Lung microvascular endothelial cell (primary cell): ENCODE measurements around the gene AREG. TPM values are rescaled to one million over a fixed set of nuclear protein-coding genes. Genes with fewer than 3 reads are reported as not detected.
"Not testable (repeated sequence)": the region's sequence is repeated elsewhere in the genome, so short reads cannot be mapped to it uniquely, and the experiment has no call there.

Source experiments
- DNase-seq, 2 donors: peaks; one replicate each; pipeline versions ENCODE4 v3.0.0 to v3.0.0-alpha.2; 2010; ENCODE audit warnings: low read depth in 2 of 2
- total RNA-seq: library from RNA; depleted of rRNA; stranded (reverse); fragments of >200 nt; gene quantifications from 2 replicates; pipeline ENCODE4 v1.2.1, GENCODE V29; 2014

AREG gene
- total RNA-seq = under 0.01 and 0.22 TPM in 2 replicates

- DNase-seq = peak; percentile 50 to 71
These were observed at the start of gene AREG for GRCh38 chr4:74444891-74445642. Gene AREG (plus strand): TSS chr4:74445136. CDS start chr4:74445346, 210 bp downstream.

GRCh38 chr4:74395633-74396032, 49.3 kb upstream of the AREG start:
- DNase-seq = peak in 1 of 2 donors; percentile 14

GRCh38 chr4:74397748-74398426, 47.0 kb upstream of the AREG start:
- DNase-seq = peak in 1 of 2 donors; percentile 43

GRCh38 chr4:74398894-74399589, 45.9 kb upstream of the AREG start:
- DNase-seq = not testable (repeated sequence)

GRCh38 chr4:74400395-74400794, 44.5 kb upstream of the AREG start:
- no peak for DNase-seq

GRCh38 chr4:74402692-74403456, 42.1 kb upstream of the AREG start:
- DNase-seq = no peak

GRCh38 chr4:74407891-74408290, 37.0 kb upstream of the AREG start:
- no peak for DNase-seq

GRCh38 chr4:74408639-74409038, 36.3 kb upstream of the AREG start:
- peak in 1 of 2 donors; percentile 59 for DNase-seq

GRCh38 chr4:74410272-74410671, 34.7 kb upstream of the AREG start:
- DNase-seq = no peak

- no peak for DNase-seq
These were observed 32.7 kb upstream of the AREG start for GRCh38 chr4:74412225-74412624.

GRCh38 chr4:74413265-74413664, 31.7 kb upstream of the AREG start:
- no peak for DNase-seq

- no peak for DNase-seq
These were observed 30.7 kb upstream of the AREG start for GRCh38 chr4:74414149-74414809.

- no peak for DNase-seq
These were observed 29.2 kb upstream of the AREG start for GRCh38 chr4:74415602-74416300.

- peak; percentile 52 to 97 for DNase-seq
These were observed 26.8 kb upstream of the AREG start for GRCh38 chr4:74418063-74418670.

- no peak for DNase-seq
These were observed 24.1 kb upstream of the AREG start for GRCh38 chr4:74420863-74421262.

- peak; percentile 25 to 96 for DNase-seq
These were observed 21.8 kb upstream of the AREG start for GRCh38 chr4:74423104-74423503.

GRCh38 chr4:74424111-74424510, 20.8 kb upstream of the AREG start:
- no peak for DNase-seq

GRCh38 chr4:74426101-74426500, 18.8 kb upstream of the AREG start:
- DNase-seq = peak in 1 of 2 donors; percentile 64

- peak in 1 of 2 donors; percentile 64 for DNase-seq
These were observed 16.7 kb upstream of the AREG start for GRCh38 chr4:74428276-74428675.
